Measurements from ENCODE around the gene MEGF6. TPM values are rescaled to one million over a fixed set of nuclear protein-coding genes. Genes with fewer than 3 reads are reported as not detected.

The MEGF6 gene
- total RNA-seq, 1 experiment from 2014 or later = 14.3 TPM

DNA sequence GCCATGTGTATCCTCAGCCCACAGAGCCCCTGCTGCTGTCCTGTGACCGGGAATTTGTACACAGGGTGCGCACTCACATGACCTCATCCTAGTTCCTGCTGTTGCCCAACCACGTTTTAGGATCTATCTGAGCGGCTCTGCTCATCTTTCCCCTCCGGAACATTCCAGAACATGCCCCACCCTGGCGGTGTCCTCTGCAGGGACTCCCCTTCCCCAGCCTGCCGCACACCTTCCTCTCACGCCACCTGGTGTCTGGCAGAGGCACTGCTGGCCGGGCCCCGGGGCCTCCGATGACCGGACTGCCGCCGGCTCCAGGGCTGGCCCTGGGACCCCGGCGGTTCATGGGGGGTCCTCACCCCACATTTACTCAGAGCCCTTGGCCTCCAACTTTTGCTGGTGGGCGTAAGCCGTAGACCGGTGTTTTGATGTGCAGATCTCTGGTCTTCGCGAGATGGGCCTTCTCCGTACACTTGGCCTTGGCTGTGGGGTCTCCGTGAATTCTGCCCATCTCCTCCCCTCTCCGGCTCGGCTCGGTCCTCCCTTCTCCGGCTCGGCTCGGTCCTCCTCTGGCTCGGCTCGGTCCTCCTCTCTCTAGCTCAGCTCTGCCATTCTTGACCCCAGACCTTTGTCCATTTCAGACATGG lies 127.4 kb downstream of the MEGF6 start:
- Mint-ChIP-seq H3K27me3 (ENCODE audit: insufficient read depth, unreplicated experiment) (no peaks in the 10 kb centered on the region), H3K9me3 (ENCODE audit: unreplicated experiment) (peaks cover 6% of the 10 kb centered on the region), H3K27ac (ENCODE audit: low read depth, unreplicated experiment) (peak overlapping the region; percentile 79), H3K4me3 (ENCODE audit: unreplicated experiment) (peak overlapping the region; percentile 33), H3K4me1 (ENCODE audit: insufficient read depth, unreplicated experiment) (peaks cover 10% of the 10 kb centered on the region), H3K36me3 (ENCODE audit: insufficient read depth, unreplicated experiment) (peaks cover 13% of the 10 kb centered on the region)
- POLR2A ChIA-PET = interaction anchor here (3.0 kb wide), 1 partner anchor 31 kb away, joined by 20 read pairs; no protein-coding TSS in a partner anchor
- TF ChIP-seq, protein P1, sequence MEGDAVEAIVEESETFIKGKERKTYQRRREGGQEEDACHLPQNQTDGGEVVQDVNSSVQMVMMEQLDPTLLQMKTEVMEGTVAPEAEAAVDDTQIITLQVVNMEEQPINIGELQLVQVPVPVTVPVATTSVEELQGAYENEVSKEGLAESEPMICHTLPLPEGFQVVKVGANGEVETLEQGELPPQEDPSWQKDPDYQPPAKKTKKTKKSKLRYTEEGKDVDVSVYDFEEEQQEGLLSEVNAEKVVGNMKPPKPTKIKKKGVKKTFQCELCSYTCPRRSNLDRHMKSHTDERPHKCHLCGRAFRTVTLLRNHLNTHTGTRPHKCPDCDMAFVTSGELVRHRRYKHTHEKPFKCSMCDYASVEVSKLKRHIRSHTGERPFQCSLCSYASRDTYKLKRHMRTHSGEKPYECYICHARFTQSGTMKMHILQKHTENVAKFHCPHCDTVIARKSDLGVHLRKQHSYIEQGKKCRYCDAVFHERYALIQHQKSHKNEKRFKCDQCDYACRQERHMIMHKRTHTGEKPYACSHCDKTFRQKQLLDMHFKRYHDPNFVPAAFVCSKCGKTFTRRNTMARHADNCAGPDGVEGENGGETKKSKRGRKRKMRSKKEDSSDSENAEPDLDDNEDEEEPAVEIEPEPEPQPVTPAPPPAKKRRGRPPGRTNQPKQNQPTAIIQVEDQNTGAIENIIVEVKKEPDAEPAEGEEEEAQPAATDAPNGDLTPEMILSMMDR (IDR thresholded peaks at IDR 0.05; ENCODE audit: unreplicated experiment) = peak; percentile 97
- peak; percentile 72 for DNase-seq (ENCODE audit: unreplicated experiment)
- CTCF ChIA-PET = interaction anchor here (0.5 to 9.9 kb wide), 17 partner anchors 9 to 1311 kb away, joined by 3 to 198 read pairs (median 3); partner anchors contain the start of gene TPRG1L
- BruUV-seq (replicated peaks) = no TSS peak
- intact Hi-C loops (cut with micrococcal nuclease) = loop anchor here (1.0 kb wide), 1 partner anchor 31 kb away; no protein-coding TSS in a partner anchor

DNA sequence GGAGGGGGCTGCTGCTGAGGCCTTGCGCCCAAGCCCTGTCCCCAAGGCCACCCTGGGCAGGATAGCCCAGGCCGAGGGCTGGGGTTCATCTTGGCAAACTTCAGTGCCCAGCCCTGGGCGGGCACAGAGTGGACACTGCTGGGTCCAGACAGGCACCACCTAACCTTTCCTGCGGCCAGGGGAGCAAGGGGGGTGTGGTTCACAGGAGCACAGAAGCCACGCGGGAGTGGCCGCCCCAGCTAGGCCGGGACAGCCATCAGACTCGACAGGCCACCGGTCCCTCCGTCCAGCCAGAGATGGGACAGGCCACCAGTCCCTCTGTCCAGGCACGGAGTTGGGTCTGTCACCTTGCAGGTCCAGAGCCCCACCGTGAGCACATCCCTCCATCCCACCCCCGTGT lies 127.9 kb downstream of the MEGF6 start:
- peaks cover 15% of the 10 kb centered on the region for H3K36me3 Mint-ChIP-seq (ENCODE audit: insufficient read depth, unreplicated experiment)
- intact Hi-C loops (cut with micrococcal nuclease) = no loop called here
- no peak overlapping the region for H3K4me3 Mint-ChIP-seq (ENCODE audit: unreplicated experiment)
- peaks cover under 1% of the 10 kb centered on the region for H3K9me3 Mint-ChIP-seq (ENCODE audit: unreplicated experiment)
- no peak for DNase-seq (ENCODE audit: unreplicated experiment)
- TF ChIP-seq, protein P1 (IDR thresholded peaks at IDR 0.05; ENCODE audit: unreplicated experiment) = no peak
- H3K4me1 Mint-ChIP-seq (ENCODE audit: insufficient read depth, unreplicated experiment) = peaks cover 10% of the 10 kb centered on the region
- H3K27me3 Mint-ChIP-seq (ENCODE audit: insufficient read depth, unreplicated experiment) = no peaks in the 10 kb centered on the region
- ChIA-PET POLR2A (interaction anchor here (2.0 kb wide), 1 partner anchor 30 kb away, joined by 16 read pairs; no protein-coding TSS in a partner anchor), CTCF (interaction anchor here (1.2 to 9.9 kb wide), 4 partner anchors 11 to 135 kb away, joined by 3 to 198 read pairs (median 10); no protein-coding TSS in a partner anchor)
- BruUV-seq (replicated peaks) = no TSS peak
- H3K27ac Mint-ChIP-seq (ENCODE audit: low read depth, unreplicated experiment) = peak overlapping the region; percentile 79

GRCh38 chr1:3482378-3482849 lies 128.9 kb downstream of the MEGF6 start:
- Mint-ChIP-seq H3K27me3 (ENCODE audit: insufficient read depth, unreplicated experiment) (no peaks in the 10 kb centered on the region), H3K4me3 (ENCODE audit: unreplicated experiment) (no peak overlapping the region), H3K36me3 (ENCODE audit: insufficient read depth, unreplicated experiment) (peaks cover 19% of the 10 kb centered on the region), H3K27ac (ENCODE audit: low read depth, unreplicated experiment) (no peak overlapping the region), H3K9me3 (ENCODE audit: unreplicated experiment) (no peaks in the 10 kb centered on the region), H3K4me1 (ENCODE audit: insufficient read depth, unreplicated experiment) (peaks cover 10% of the 10 kb centered on the region)
- ChIA-PET CTCF (interaction anchor here (0.7 to 9.9 kb wide), 9 partner anchors 10 to 138 kb away, joined by 3 to 198 read pairs (median 4); no protein-coding TSS in a partner anchor), POLR2A (interaction anchor here (1.5 to 2.0 kb wide), 4 partner anchors 9 to 48 kb away, joined by 3 to 17 read pairs (median 10); no protein-coding TSS in a partner anchor)
- DNase-seq (ENCODE audit: unreplicated experiment) = peak; percentile 93
- BruUV-seq (replicated peaks) = no TSS peak
- TF ChIP-seq, protein P1 (IDR thresholded peaks at IDR 0.05; ENCODE audit: unreplicated experiment) = peak; percentile 60
- intact Hi-C loops (cut with micrococcal nuclease) = no loop called here

GRCh38 chr1:3481836-3482375 lies 129.4 kb downstream of the MEGF6 start:
- peaks cover 10% of the 10 kb centered on the region for H3K4me1 Mint-ChIP-seq (ENCODE audit: insufficient read depth, unreplicated experiment)
- no TSS peak for BruUV-seq (replicated peaks)
- no peak overlapping the region for H3K27ac Mint-ChIP-seq (ENCODE audit: low read depth, unreplicated experiment)
- H3K4me3 Mint-ChIP-seq (ENCODE audit: unreplicated experiment) = no peak overlapping the region
- ChIA-PET CTCF (interaction anchor here (0.8 to 9.9 kb wide), 7 partner anchors 9 to 138 kb away, joined by 3 to 198 read pairs (median 4); no protein-coding TSS in a partner anchor), POLR2A (interaction anchor here (0.6 to 2.0 kb wide), 5 partner anchors 9 to 235 kb away, joined by 3 to 17 read pairs (median 5); no protein-coding TSS in a partner anchor)
- DNase-seq (ENCODE audit: unreplicated experiment) = no peak
- TF ChIP-seq, protein P1 (IDR thresholded peaks at IDR 0.05; ENCODE audit: unreplicated experiment) = no peak
- intact Hi-C loops (cut with micrococcal nuclease) = no loop called here
- no peaks in the 10 kb centered on the region for H3K27me3 Mint-ChIP-seq (ENCODE audit: insufficient read depth, unreplicated experiment)
- H3K36me3 Mint-ChIP-seq (ENCODE audit: insufficient read depth, unreplicated experiment) = peaks cover 19% of the 10 kb centered on the region
- no peaks in the 10 kb centered on the region for H3K9me3 Mint-ChIP-seq (ENCODE audit: unreplicated experiment)

Measured in MCF 10A (cell line).